Central memory CD8-positive, alpha-beta T cell (primary cell): Measurements from ENCODE around the gene FAM90A1.
A peak's percentile ranks its signal among the peaks of the same experiment; 100 is the strongest.
"Not testable (repeated sequence)": the region's sequence is repeated elsewhere in the genome, so short reads cannot be mapped to it uniquely, and the experiment has no call there.

Experiments
- ATAC-seq: fragments of 150-1000 bp; cut with Tn5 transposase; replicated peaks from 2 replicates; pipeline ENCODE4 v1.10.0; 2022; ENCODE audit warnings: mild to moderate bottlenecking, moderate FRiP score, moderate number of reproducible peaks; ENCODE audit not compliant: poor library complexity, severe bottlenecking; ENCODE audit errors: extremely low read depth
- DNase-seq, 2 donors: peaks; one replicate each; pipeline ENCODE4 v3.0.0; 2021; ENCODE audit warnings: low spot score in 2 of 2
- H3K27ac Mint-ChIP-seq: one replicate; pipeline ENCODE4 v1.8.0; 2022; ENCODE audit warnings: low read depth, mild to moderate bottlenecking, moderate library complexity, mixed read lengths
- H3K27me3 Mint-ChIP-seq: one replicate; pipeline ENCODE4 v1.8.0; 2022; ENCODE audit warnings: mixed read lengths
- H3K36me3 Mint-ChIP-seq: one replicate; pipeline ENCODE4 v1.8.0; 2022; ENCODE audit warnings: mild to moderate bottlenecking, moderate library complexity, mixed read lengths; ENCODE audit not compliant: insufficient read depth
- H3K4me1 Mint-ChIP-seq: one replicate; pipeline ENCODE4 v1.8.0; 2022; ENCODE audit warnings: mixed read lengths
- H3K4me3 Mint-ChIP-seq: one replicate; pipeline ENCODE4 v1.8.0; 2022; ENCODE audit warnings: mild to moderate bottlenecking, moderate library complexity, mixed read lengths
- H3K9me3 Mint-ChIP-seq: one replicate; pipeline ENCODE4 v1.8.0; 2022; ENCODE audit warnings: mixed read lengths

FAM90A1 gene

DNA sequence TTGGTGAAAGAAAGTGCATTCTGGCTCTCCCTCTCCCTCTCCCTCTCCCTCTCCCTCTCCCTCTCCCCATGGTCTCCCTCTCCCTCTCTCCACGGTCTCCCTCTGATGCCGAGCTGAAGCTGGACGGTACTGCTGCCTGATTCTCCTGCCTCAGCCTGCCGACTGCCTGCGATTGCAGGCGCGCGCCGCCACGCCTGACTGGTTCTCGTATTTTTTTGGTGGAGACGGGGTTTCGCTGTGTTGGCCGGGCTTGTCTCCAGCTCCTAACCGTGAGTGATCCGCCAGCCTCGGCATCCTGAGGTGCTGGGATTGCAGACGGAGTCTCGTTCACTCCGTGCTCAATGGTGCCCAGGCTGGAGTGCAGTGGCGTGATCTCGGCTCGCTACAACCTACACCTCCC lies 44.1 kb downstream of the FAM90A1 start:
- peaks cover 20% of the 10 kb centered on the region for H3K4me1 Mint-ChIP-seq
- not testable (repeated sequence) for H3K4me3 Mint-ChIP-seq, H3K27ac Mint-ChIP-seq, H3K9me3 Mint-ChIP-seq, DNase-seq, ATAC-seq, H3K27me3 Mint-ChIP-seq, H3K36me3 Mint-ChIP-seq

DNA sequence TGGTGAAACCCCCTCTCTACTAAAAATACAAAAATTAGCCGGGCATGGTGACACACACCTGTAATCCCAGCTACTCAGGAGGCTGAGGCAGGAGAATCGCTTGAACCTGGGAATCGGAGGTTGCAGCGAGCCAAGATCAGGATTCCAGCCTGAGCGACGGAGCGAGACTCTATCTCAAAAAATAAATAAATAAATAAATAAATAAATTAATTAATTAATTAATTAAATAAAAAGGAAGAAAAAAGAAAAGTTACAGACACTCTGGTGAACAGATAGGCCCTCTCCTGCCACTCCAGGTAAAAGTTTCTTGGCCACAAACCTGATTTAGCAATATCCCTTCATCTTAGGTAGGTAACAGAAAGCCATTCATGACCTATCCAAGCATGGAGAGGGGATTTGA lies 44.5 kb downstream of the FAM90A1 start:
- not testable (repeated sequence) for H3K36me3 Mint-ChIP-seq

DNA sequence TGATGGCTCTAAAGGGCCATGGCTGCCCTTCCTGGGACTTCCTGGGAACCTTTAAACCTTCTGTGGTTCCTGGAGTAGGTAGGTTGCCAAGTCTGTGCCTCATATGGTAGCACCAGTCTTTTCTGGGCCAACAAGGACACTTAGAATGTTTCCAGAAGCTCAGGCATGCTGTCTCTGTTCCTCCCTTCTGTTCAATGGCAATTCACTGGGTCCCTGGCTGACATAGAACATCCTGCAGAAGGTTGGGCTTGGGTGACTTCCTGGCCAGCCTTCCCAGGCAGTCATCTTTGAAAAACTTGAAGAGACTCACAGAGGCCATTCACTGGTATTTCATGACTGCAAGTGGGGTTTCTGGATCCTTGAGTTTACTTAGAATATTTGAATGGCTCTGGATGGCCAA lies 46.1 kb downstream of the FAM90A1 start:
- not testable (repeated sequence) for H3K27me3 Mint-ChIP-seq, H3K36me3 Mint-ChIP-seq, ATAC-seq, H3K9me3 Mint-ChIP-seq, DNase-seq
- Mint-ChIP-seq H3K27ac (peak overlapping the region; percentile 82), H3K4me1 (peaks cover 20% of the 10 kb centered on the region), H3K4me3 (peak overlapping the region; percentile 84)

More for the DNA sequence above, 44.5 kb downstream of the FAM90A1 start:
- H3K4me1 Mint-ChIP-seq: peaks cover 20% of the 10 kb centered on the region
- ATAC-seq, H3K4me3 Mint-ChIP-seq, H3K27ac Mint-ChIP-seq, DNase-seq, H3K27me3 Mint-ChIP-seq, H3K9me3 Mint-ChIP-seq: not testable (repeated sequence)

DNA sequence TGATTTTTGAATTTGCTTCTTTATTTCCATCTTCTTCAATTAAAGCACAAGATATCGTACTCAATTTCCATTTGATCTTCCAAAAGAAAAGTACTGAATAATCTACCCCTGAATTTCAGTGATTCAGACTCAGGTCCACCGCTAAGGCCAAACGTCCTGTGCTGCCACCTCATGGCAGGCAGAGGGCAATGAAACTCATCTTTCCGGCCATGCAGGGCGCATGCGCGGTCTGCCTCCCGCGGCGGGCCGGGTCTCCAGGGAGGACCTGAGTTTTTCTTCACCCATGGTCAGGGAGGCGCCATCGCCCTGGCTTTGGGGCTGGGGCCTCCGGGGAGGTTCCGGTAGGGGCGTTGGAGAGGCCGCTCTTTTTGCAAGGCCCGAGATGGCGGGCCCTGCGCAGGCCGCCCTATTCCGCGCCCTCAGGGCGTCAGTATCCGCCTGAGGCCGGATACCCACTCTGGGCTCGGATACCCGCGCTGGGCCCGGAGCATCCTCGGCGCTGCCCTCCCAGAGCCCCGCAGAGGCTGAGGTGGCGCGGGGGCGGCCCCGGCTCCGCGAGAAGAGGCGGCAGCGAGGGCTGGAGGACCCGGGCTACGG lies 47.3 kb downstream of the FAM90A1 start:
- not testable (repeated sequence) for H3K36me3 Mint-ChIP-seq, H3K27me3 Mint-ChIP-seq, H3K9me3 Mint-ChIP-seq
- DNase-seq: peak; percentile 65 to 79
- Mint-ChIP-seq H3K4me1 (peaks cover 20% of the 10 kb centered on the region), H3K27ac (peak overlapping the region; percentile 90), H3K4me3 (peak overlapping the region; percentile 84)
- peak; percentile 88 for ATAC-seq

DNA sequence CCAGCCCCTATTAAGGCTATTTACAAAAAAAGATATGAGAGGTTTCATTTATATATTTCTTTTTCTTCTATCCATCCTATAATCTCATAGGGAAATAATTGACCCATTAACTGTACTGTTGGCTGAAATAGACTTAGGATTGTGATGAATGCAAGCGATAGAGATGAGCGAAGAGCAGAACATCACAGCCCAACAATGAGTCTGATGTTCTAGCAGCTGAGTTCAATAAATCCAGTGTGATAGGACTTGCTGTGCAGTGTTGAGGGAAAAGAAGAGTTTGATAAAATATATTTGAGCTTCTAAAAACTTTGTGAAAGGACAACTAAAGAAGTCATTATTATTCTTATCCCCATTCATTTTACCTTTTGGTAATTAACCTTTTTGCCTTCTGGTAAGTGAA lies 54.5 kb downstream of the FAM90A1 start:
- H3K9me3 Mint-ChIP-seq, ATAC-seq, H3K4me1 Mint-ChIP-seq, H3K36me3 Mint-ChIP-seq, DNase-seq, H3K27ac Mint-ChIP-seq, H3K4me3 Mint-ChIP-seq: not testable (repeated sequence)
- H3K27me3 Mint-ChIP-seq: peaks cover 29% of the 10 kb centered on the region
